OCI-LY3 (cell line): Measurements from ENCODE around the gene SAP130.

ENCODE experiments used
- H2AFZ ChIP-seq: fragments of 200-600, 300-600 bp; shearing (Covaris generic); 2 replicates; pipeline ENCODE4 v1.6.0; 2014; ENCODE audit warnings: antibody characterized with exemption, low read depth, low read length
- H3K27ac ChIP-seq: fragments of 200-600, 300-600 bp; sonication (generic); 2 replicates; pipeline ENCODE4 v1.5.1; 2014; ENCODE audit warnings: mild to moderate bottlenecking, low read length, moderate library complexity, mixed read lengths
- H3K27me3 ChIP-seq: fragments of 200-600, 300-600 bp; sonication (generic); 2 replicates; pipeline ENCODE4 v1.6.1; 2014; ENCODE audit warnings: low read depth, low read length, mixed read lengths
- H3K36me3 ChIP-seq: fragments of 200-600, 300-600 bp; sonication (generic); replicated peaks from 2 replicates; pipeline ENCODE3; 2014; ENCODE audit warnings: low read depth, low read length, mixed read lengths
- H3K4me1 ChIP-seq: fragments of 300-600, 200-600 bp; sonication (generic); 2 replicates; pipeline ENCODE4 v1.6.1; 2014; ENCODE audit warnings: low read length, mixed read lengths
- H3K4me2 ChIP-seq: fragments of 200-600, 300-600 bp; sonication (generic); 2 replicates; pipeline ENCODE4 v1.6.1; 2014; ENCODE audit warnings: low read length, mixed read lengths
- H3K4me3 ChIP-seq: fragments of 300-600, 200-600 bp; sonication (generic); 2 replicates; pipeline ENCODE4 v1.5.1; 2014; ENCODE audit warnings: antibody characterized with exemption, mild to moderate bottlenecking, low read length, moderate library complexity
- H3K79me2 ChIP-seq: fragments of 300-600, 200-600 bp; shearing (Covaris generic); 2 replicates; pipeline ENCODE4 v1.6.1; 2014; ENCODE audit warnings: mild to moderate bottlenecking, low read length, mixed read lengths
- H3K9ac ChIP-seq: fragments of 300-600, 200-600 bp; shearing (Covaris generic); 2 replicates; pipeline ENCODE4 v1.6.0; 2014; ENCODE audit warnings: mild to moderate bottlenecking, low read length, moderate library complexity
- H3K9me3 ChIP-seq: fragments of 200-600, 300-600 bp; shearing (Covaris generic); 2 replicates; pipeline ENCODE4 v1.6.1; 2014; ENCODE audit warnings: low read length, mixed read lengths; ENCODE audit not compliant: insufficient read depth
- H4K20me1 ChIP-seq: fragments of 200-600, 300-600 bp; sonication (generic); 2 replicates; pipeline ENCODE4 v1.6.1; 2016; ENCODE audit warnings: low read length, mixed read lengths; ENCODE audit not compliant: insufficient read depth
- CTCF ChIP-seq: fragments of 200-600, 300-600 bp; sonication (generic); IDR thresholded peaks from 2 replicates; pipeline ENCODE4 v1.5.1; 2014; ENCODE audit warnings: antibody characterized with exemption, low read length, low read depth
- EZH2phosphoT487 ChIP-seq: fragments of 200-600 bp; shearing (Covaris generic); IDR thresholded peaks from 2 replicates; pipeline ENCODE4 v1.6.1; 2018; ENCODE audit warnings: antibody characterized with exemption, mixed run types, low read depth

SAP130 gene

GRCh38 chr2:127969446-127969845 lies 58.4 kb downstream of the SAP130 start:
- Histone ChIP-seq H2AFZ (no peak overlapping the region), H3K9me3 (no peaks in the 10 kb centered on the region), H3K27me3 (no peaks in the 10 kb centered on the region), H3K27ac (no peak overlapping the region), H4K20me1 (no peaks in the 10 kb centered on the region), H3K79me2 (no peaks in the 10 kb centered on the region), H3K4me2 (no peak overlapping the region), H3K4me3 (no peak overlapping the region), H3K36me3 (no peaks in the 10 kb centered on the region), H3K9ac (no peak overlapping the region), H3K4me1 (no peaks in the 10 kb centered on the region)
- no peak for TF ChIP-seq CTCF
- TF ChIP-seq EZH2phosphoT487, result no peak

- Histone ChIP-seq H3K36me3 (peaks cover 2% of the 10 kb centered on the region), H3K9me3 (no peaks in the 10 kb centered on the region), H4K20me1 (no peaks in the 10 kb centered on the region), H3K4me3 (no peak overlapping the region), H3K9ac (no peak overlapping the region), H2AFZ (no peak overlapping the region), H3K4me1 (no peaks in the 10 kb centered on the region), H3K4me2 (no peak overlapping the region), H3K27ac (no peak overlapping the region), H3K79me2 (no peaks in the 10 kb centered on the region), H3K27me3 (no peaks in the 10 kb centered on the region)
- TF ChIP-seq CTCF (no peak), EZH2phosphoT487 (no peak)
These were observed 59.1 kb downstream of the SAP130 start for GRCh38 chr2:127968610-127969339.

- no peaks in the 10 kb centered on the region for H3K4me1 ChIP-seq
- H3K27ac ChIP-seq, result no peak overlapping the region
- H3K36me3 ChIP-seq, result peaks cover 19% of the 10 kb centered on the region
- no peaks in the 10 kb centered on the region for H3K9me3 ChIP-seq
- TF ChIP-seq CTCF, result no peak
- no peak for TF ChIP-seq EZH2phosphoT487
- H3K4me3 ChIP-seq, result no peak overlapping the region
- H4K20me1 ChIP-seq, result no peaks in the 10 kb centered on the region
- H3K4me2 ChIP-seq, result no peak overlapping the region
- H2AFZ ChIP-seq, result no peak overlapping the region
- H3K79me2 ChIP-seq, result no peaks in the 10 kb centered on the region
- H3K9ac ChIP-seq, result no peak overlapping the region
- no peaks in the 10 kb centered on the region for H3K27me3 ChIP-seq
These were observed 66.1 kb downstream of the SAP130 start for GRCh38 chr2:127961729-127962128.

- Histone ChIP-seq H3K27me3 (no peaks in the 10 kb centered on the region), H4K20me1 (no peaks in the 10 kb centered on the region), H3K4me2 (no peak overlapping the region), H3K27ac (no peak overlapping the region), H3K9ac (no peak overlapping the region), H3K9me3 (no peaks in the 10 kb centered on the region), H3K4me1 (no peaks in the 10 kb centered on the region), H3K36me3 (peaks cover 20% of the 10 kb centered on the region), H3K4me3 (no peak overlapping the region), H2AFZ (no peak overlapping the region), H3K79me2 (no peaks in the 10 kb centered on the region)
- no peak for TF ChIP-seq CTCF
- no peak for TF ChIP-seq EZH2phosphoT487
These were observed 70.6 kb downstream of the SAP130 start for GRCh38 chr2:127957240-127957639.
